ENCODE data around the gene CEP89. TPM values are rescaled to one million over a fixed set of nuclear protein-coding genes. Genes with fewer than 3 reads are reported as not detected.

CEP89 gene
- total RNA-seq, 1 experiment from 2014 or later: 21.1 TPM

- TF ChIP-seq, protein P1, sequence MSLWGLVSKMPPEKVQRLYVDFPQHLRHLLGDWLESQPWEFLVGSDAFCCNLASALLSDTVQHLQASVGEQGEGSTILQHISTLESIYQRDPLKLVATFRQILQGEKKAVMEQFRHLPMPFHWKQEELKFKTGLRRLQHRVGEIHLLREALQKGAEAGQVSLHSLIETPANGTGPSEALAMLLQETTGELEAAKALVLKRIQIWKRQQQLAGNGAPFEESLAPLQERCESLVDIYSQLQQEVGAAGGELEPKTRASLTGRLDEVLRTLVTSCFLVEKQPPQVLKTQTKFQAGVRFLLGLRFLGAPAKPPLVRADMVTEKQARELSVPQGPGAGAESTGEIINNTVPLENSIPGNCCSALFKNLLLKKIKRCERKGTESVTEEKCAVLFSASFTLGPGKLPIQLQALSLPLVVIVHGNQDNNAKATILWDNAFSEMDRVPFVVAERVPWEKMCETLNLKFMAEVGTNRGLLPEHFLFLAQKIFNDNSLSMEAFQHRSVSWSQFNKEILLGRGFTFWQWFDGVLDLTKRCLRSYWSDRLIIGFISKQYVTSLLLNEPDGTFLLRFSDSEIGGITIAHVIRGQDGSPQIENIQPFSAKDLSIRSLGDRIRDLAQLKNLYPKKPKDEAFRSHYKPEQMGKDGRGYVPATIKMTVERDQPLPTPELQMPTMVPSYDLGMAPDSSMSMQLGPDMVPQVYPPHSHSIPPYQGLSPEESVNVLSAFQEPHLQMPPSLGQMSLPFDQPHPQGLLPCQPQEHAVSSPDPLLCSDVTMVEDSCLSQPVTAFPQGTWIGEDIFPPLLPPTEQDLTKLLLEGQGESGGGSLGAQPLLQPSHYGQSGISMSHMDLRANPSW (CRISPR knock-in tag; conservative IDR thresholded peaks at IDR 0.05; ENCODE audit: low read depth): no peak
These were observed 94.9 kb downstream of the CEP89 start (continued) for GRCh38 chr19:32876919-32877285.

- no peaks in the 10 kb centered on the region; the same call in 1 of the 2 replicates for H3K36me3 Mint-ChIP-seq
- ChIA-PET CTCF (interaction anchor here (1.4 kb wide), 1 partner anchor 8 kb away, joined by 3 read pairs; no protein-coding TSS in a partner anchor), POLR2A (no interaction called here)
- peaks cover 8% of the 10 kb centered on the region for H3K9me3 Mint-ChIP-seq
- TF ChIP-seq FOXJ3 (CRISPR knock-in tag; IDR thresholded peaks at IDR 0.05; ENCODE audit: borderline replicate concordance) (no peak), SMAD3 (CRISPR knock-in tag; IDR thresholded peaks at IDR 0.05; ENCODE audit: borderline replicate concordance) (no peak), GRHL2 (CRISPR knock-in tag; IDR thresholded peaks at IDR 0.05; ENCODE audit: insufficient replicate concordance, severe bottlenecking) (no peak), TCF7 (CRISPR knock-in tag; IDR thresholded peaks at IDR 0.05; ENCODE audit: low read depth) (no peak), HMGXB4 (CRISPR knock-in tag; IDR thresholded peaks at IDR 0.05) (no peak), ZNF416 (CRISPR knock-in tag; IDR thresholded peaks at IDR 0.05) (no peak)
- no peak overlapping the region for H3K27ac Mint-ChIP-seq
- no peak for DNase-seq (ENCODE audit: low spot score)
- peaks cover 11% of the 10 kb centered on the region for H3K4me1 Mint-ChIP-seq
- no peaks in the 10 kb centered on the region for H3K27me3 Mint-ChIP-seq (ENCODE audit: low read depth)
- no peak overlapping the region for H3K4me3 Mint-ChIP-seq
- ATAC-seq: no peak
These were observed 95.4 kb downstream of the CEP89 start for GRCh38 chr19:32876236-32876918.

DNA sequence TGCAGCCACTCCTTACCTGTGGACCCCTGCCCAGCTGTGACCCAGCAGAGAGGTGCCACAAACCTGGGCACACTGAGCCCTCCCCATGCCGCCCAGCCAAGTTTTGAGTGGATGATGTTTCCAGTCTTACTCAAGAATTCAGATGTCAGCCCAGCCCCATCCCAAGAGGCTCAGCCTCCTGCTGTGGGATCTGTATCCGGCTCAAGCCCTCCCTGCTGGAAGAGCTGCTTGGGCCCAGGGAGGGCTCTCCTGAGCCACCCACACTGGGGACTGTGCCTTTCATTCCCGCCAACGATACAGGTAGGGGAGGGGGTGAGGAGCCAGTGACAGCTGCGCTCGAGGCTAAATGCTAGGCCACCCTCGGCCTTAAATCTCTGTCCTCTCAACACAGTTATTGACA is 96.3 kb downstream of the CEP89 start:
- Mint-ChIP-seq H3K9me3 (peaks cover 8% of the 10 kb centered on the region), H3K4me1 (peaks cover 12% of the 10 kb centered on the region), H3K27me3 (ENCODE audit: low read depth) (no peaks in the 10 kb centered on the region), H3K4me3 (no peak overlapping the region), H3K36me3 (no peaks in the 10 kb centered on the region; the same call in 1 of the 2 replicates), H3K27ac (no peak overlapping the region)
- ATAC-seq: peak; percentile 53
- no peak for DNase-seq (ENCODE audit: low spot score)
- ChIA-PET CTCF (interaction anchor here (1.4 kb wide), 1 partner anchor 9 kb away, joined by 3 read pairs; no protein-coding TSS in a partner anchor), POLR2A (interaction anchor here (0.6 kb wide), 1 partner anchor 86 kb away, joined by 5 read pairs; no protein-coding TSS in a partner anchor)
- TF ChIP-seq ZNF219 (CRISPR knock-in tag; IDR thresholded peaks at IDR 0.05; ENCODE audit: borderline replicate concordance): no peak
- TF ChIP-seq, protein P2, sequence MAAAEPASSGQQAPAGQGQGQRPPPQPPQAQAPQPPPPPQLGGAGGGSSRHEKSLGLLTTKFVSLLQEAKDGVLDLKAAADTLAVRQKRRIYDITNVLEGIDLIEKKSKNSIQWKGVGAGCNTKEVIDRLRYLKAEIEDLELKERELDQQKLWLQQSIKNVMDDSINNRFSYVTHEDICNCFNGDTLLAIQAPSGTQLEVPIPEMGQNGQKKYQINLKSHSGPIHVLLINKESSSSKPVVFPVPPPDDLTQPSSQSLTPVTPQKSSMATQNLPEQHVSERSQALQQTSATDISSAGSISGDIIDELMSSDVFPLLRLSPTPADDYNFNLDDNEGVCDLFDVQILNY (CRISPR knock-in tag; IDR thresholded peaks at IDR 0.05): no peak
- TF ChIP-seq, protein P3, sequence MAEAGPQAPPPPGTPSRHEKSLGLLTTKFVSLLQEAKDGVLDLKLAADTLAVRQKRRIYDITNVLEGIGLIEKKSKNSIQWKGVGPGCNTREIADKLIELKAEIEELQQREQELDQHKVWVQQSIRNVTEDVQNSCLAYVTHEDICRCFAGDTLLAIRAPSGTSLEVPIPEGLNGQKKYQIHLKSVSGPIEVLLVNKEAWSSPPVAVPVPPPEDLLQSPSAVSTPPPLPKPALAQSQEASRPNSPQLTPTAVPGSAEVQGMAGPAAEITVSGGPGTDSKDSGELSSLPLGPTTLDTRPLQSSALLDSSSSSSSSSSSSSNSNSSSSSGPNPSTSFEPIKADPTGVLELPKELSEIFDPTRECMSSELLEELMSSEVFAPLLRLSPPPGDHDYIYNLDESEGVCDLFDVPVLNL (CRISPR knock-in tag; IDR thresholded peaks at IDR 0.05; ENCODE audit: borderline replicate concordance, low read depth): no peak
- TF ChIP-seq JUN (CRISPR knock-in tag; IDR thresholded peaks at IDR 0.05): no peak
- no peak for TF ChIP-seq ETV6 (CRISPR knock-in tag; IDR thresholded peaks at IDR 0.05)
- no peak for TF ChIP-seq SOX15 (CRISPR knock-in tag; IDR thresholded peaks at IDR 0.05)
- no peak for TF ChIP-seq IRF2 (CRISPR knock-in tag; IDR thresholded peaks at IDR 0.05; ENCODE audit: borderline replicate concordance, low read depth)
- TF ChIP-seq, protein P4, sequence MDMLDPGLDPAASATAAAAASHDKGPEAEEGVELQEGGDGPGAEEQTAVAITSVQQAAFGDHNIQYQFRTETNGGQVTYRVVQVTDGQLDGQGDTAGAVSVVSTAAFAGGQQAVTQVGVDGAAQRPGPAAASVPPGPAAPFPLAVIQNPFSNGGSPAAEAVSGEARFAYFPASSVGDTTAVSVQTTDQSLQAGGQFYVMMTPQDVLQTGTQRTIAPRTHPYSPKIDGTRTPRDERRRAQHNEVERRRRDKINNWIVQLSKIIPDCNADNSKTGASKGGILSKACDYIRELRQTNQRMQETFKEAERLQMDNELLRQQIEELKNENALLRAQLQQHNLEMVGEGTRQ (CRISPR knock-in tag; IDR thresholded peaks at IDR 0.05): no peak
- TF ChIP-seq, protein P5, sequence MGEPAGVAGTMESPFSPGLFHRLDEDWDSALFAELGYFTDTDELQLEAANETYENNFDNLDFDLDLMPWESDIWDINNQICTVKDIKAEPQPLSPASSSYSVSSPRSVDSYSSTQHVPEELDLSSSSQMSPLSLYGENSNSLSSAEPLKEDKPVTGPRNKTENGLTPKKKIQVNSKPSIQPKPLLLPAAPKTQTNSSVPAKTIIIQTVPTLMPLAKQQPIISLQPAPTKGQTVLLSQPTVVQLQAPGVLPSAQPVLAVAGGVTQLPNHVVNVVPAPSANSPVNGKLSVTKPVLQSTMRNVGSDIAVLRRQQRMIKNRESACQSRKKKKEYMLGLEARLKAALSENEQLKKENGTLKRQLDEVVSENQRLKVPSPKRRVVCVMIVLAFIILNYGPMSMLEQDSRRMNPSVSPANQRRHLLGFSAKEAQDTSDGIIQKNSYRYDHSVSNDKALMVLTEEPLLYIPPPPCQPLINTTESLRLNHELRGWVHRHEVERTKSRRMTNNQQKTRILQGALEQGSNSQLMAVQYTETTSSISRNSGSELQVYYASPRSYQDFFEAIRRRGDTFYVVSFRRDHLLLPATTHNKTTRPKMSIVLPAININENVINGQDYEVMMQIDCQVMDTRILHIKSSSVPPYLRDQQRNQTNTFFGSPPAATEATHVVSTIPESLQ (CRISPR knock-in tag; IDR thresholded peaks at IDR 0.05): no peak
